Stimulated activated CD8-positive, alpha-beta memory T cell treated with anti-CD3 and anti-CD28 coated beads, Interleukin-4, amount 100 ng/mL, for 1 hour (primary cell): ENCODE measurements around the gene MYOZ1.
A peak's percentile ranks its signal among the peaks of the same experiment; 100 is the strongest.
"Not testable (repeated sequence)": the region's sequence is repeated elsewhere in the genome, so short reads cannot be mapped to it uniquely, and the experiment has no call there.

ENCODE experiments used
- DNase-seq, 2 donors: peaks; one replicate each; pipeline ENCODE4 v3.0.0-alpha.2; 2020; ENCODE audit warnings: low read depth in 2 of 2, low spot score in 1 of 2

Gene MYOZ1

DNA sequence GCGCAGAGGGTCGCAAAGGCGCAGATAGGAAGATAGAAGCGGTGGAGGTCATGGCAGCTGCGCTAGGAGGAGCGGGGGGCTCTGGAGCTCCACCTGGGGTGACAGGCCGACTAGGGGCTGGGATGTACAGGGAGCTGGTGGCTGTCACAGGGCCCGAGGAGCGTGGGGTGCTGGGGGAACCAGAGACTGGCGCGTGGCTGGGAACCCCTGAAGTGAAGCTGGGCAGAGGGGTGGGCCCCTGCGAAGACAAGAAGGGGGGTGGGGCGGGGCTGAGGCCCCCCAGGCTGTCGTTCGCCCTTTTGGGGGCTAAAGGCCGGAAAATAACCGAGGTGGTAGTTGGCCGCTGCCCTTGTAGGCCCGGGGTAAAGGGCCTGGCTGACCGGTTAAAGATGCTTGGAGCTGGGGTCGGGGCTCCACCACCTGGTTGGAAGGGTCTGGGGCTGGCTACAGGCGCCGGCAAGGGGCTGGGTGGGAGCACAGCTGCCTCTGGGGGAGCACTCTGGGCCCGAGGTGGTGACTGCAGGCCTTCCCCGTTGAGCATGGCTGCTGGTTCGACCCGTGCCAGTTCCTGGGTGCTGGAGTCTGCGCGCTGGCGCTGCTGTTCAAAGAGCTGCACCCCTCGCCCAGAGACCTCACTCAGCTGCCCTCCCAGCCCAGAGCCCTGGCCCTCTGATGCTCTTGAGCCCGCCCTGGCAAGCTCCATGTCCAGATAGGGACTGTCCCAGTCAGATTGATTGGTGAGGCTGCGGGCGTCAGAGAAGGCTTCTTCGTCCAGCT is 6.8 kb upstream of the MYOZ1 start:
- no peak for DNase-seq

DNA sequence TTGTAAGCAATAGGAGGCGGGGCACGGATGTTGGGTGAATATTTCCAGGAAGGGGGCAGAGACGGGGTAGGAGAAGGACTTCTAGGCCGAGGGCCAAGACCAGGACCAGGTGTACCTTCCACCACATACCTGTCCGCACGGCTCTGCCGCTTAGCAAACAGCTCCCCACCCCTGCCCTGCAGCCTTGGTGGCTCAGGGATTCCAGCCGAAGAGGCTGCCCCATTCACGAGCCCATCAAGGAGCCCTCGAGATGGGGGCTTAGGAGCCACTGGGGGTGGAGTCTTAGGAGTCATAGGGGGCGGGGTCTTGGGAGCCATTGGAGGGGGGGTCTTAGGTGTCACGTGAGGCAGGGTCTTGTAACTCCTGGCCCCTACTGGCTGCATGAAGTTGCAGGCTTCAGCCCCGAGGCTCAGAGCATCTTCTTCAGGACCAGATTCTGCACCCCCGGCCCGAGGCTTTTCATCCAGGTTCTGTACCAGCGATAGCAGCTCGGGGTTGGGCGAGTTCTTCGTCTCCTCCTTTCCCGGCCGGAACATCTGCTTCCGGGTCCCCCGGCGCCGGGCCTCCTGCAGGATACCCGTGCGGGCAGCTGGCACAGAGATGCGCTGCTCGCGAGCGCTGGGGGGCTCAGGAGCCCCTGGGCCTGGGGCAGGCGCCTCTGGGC is 6.1 kb upstream of the MYOZ1 start:
- DNase-seq, result no peak

DNA sequence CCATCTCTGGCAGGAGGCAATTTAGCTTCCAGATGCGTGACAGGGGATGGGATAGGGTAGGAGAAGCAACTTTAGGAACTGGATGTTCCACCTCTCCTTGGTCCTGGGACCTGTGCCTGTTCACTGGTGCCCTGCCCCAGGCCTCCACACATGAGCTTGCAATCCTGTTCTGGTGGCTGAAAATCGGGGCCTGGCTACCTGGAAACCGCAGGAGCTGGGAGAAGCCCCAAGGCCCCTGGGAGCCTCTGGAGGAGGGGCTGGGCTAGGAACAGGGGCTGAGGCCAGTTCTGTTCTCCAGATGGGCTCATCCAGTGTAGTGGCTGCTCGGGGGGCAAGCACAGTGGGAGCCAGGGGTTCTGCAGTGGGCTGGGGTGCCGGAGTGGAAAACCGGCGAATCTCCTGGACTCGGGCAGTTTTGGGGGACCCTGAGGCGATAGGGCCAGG is 5.3 kb upstream of the MYOZ1 start:
- no peak for DNase-seq

DNA sequence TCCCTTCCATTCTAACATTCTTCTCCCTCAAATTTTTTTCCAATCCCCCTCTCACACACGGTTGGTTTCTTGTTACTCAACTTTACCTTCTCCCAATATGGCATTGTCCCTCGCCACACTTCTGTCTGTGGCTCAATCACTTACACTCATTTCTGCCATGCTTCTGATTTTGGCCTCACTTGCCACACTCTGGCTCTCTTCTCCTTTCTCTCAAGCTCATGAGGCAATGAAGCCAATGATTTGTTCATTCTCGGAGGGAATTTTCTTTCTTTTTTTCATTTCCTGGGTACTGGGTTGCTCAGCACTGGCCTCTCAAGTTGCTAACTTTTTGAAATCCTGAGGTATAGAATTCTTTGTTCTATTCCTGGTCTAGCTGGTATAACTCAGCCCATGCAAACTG is 4.0 kb upstream of the MYOZ1 start:
- DNase-seq, result no peak

DNA sequence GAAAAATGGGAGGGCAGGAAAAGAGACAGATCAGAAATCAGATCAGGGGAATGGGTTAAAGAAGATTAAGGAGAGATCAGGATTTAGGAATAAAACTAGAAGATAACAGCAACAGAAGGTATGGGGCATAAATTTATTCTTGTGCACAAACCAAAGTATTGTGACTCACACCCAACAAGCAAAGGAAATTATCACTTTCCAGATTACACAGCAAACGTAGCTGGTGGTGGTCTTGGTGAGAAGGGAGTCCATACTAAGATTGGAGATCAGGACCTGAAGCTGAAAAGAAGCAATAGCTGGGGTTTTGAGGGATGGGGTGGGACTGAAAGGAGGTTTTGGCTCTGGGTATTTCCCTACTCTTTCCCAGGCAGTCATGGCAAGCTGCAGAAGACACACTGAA is 3.5 kb upstream of the MYOZ1 start:
- DNase-seq, result no peak

DNA sequence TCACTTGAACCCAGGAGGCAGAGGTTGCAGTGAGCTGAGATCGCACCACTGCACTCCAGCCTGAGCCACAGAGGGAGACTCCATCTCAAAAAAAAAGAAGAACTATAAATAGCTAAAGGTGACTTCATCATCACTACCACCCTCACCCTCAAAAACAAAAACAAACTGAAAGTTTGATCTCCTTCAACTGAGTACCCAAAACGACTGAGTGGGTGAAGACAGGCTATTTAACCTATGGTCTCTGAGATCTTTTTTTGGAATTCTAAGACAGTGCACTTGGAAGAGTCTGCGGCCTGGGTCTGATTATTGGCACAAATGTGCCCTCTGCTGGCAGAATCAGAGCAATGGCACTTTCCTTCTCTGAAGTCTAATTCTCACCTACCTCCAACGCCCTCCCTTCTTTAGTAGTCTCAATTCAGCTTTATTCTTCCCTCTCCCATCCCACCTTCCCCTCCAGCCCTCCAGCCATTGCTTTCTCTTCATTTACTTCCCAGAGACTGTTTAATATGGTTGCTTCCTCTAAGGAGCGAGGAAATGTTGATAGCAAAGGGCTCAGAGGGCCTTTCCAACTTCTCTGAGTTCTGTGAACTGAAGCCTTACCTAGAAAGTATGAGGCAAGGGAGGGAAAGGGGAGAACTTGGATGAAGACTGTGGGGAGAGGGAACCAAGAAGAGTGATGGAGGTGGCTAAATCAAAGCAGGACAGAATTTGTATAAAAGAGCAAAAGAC is 2.9 kb upstream of the MYOZ1 start:
- DNase-seq, result peak; percentile 16 to 20

DNA sequence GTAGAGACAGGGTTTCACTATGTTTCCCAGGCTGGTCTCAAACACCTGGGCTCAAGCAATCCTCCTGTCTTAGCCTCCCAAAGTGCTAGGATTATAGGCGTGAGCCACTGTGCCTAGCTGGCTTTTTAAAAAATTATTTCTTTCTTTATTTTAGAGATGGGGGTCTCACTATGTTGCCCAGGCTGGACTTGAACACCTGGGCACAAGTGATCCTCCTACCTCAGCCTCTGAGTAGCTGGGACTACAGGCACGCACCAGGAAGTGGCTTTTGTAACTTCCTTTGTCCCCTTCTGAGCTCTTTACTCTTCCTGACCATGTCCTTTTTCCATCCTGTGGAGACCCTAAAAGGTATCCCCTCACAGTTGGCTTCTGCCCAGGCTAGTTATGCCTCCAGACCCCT is 2.1 kb upstream of the MYOZ1 start:
- DNase-seq, result no peak

DNA sequence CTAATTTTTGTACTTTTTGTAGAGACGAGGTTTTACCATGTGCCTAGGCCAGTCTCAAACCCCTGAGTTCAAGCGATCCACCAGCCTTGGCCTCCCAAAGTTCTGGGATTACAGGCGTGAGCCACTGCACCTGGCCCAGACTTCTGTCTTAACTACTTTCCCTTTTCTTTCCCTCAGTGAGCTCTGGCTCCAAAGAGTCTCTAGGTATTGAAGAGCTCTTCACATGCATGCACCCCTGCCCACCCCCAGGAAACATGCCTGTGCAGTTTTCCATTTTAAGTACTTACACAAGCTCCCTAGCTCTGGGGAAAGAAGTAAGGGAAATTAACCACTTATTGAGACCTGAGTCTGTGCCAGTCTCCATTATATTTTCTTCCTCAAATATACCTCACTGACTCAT is 2.0 kb downstream of the MYOZ1 start:
- no peak for DNase-seq

DNA sequence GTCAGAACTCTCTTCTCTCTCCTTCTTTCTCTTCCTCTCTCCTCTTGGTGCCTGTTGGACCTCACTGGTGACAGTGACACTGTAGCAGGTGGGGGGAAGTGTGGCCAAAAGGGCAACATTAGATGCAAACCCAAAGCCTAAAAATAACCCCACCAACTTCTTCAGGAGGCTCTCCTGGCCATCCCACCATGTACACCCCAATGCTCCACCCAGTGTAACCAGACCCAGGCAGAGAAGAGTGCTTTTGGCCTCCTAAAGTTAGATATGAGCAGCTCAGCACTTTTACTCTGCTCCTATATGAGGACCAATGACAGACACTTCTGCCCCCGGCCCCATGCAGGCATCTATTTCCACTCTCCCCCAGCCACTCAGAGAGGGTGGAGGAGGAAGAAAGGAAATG is 5.5 kb downstream of the MYOZ1 start:
- no peak for DNase-seq

DNA sequence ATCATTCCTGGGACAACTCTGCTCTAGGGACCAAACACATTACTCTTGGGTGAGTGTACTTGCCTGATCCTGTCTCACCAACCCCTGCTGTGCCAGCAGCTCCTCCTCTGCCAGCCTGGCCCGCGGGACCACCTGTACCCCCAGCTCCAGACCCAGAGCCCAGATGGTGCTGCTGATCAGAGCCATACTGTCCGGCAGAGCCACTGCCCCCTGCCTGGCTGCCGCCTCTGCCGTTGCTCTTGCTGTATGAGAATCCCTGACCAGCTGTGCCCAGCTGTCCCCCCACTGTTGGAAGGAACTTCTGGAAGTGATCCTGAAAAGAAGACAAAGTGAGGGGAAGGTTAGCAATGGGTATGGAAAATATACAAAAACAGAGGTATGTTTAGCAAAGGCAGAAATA is 6.9 kb downstream of the MYOZ1 start:
- no peak for DNase-seq

DNA sequence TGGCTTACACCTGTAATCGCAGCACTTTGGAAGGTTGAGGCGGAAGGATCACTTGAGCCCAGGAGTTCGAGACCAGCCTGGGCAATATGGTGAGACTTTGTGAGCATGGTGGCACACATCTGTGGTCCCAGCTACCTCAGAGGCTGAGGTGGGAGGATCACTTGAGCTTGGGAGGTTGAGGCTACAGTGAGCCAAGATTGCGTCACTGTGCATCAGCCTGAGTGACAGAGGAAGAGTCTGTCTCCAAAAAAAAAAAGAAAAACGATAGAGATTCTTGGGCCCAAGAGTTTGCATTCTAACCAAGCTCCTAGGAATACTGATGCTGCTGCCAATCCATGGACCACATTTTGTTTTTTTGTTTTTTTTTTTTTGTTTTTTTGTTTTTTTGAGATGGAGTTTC is 12.1 kb downstream of the MYOZ1 start:
- DNase-seq, result no peak

DNA sequence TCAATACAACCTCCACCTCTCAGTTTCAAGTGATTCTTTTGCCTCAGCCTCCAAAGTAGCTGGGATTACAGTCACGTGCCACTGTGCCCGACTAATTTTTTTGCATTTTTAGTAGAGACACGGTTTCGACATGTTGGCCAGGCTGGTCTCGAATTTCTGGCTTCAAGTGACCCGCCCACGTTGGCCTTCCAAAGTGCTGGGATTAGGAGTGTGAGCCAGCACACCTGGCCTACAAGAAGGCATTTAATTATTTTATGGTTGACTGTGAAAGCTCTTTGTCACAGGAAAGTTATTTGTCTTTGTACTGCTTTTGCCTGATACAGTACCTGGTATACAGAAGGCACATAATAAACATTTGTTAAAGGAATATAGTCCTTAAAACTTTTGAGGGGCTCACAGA is 12.9 kb downstream of the MYOZ1 start:
- no peak for DNase-seq

DNA sequence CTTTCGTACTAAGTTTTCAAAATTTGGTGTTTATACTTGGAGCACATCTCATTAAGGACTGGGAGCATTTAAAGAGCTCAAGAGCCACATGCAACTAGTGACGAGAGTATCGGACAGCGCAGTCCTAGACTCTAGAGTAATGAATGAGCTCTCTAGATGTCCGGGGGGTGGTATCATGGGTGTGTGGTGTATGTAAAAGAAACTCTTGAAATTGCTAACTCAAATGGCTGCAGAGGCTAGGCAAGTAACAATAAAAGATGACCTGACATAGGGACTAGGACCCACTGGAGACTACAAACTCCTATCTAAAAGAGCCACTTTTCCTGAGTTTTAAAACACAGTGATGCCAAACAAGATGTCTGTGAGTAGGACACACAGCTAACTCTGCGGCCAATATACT is 14.0 kb downstream of the MYOZ1 start:
- no peak for DNase-seq

DNA sequence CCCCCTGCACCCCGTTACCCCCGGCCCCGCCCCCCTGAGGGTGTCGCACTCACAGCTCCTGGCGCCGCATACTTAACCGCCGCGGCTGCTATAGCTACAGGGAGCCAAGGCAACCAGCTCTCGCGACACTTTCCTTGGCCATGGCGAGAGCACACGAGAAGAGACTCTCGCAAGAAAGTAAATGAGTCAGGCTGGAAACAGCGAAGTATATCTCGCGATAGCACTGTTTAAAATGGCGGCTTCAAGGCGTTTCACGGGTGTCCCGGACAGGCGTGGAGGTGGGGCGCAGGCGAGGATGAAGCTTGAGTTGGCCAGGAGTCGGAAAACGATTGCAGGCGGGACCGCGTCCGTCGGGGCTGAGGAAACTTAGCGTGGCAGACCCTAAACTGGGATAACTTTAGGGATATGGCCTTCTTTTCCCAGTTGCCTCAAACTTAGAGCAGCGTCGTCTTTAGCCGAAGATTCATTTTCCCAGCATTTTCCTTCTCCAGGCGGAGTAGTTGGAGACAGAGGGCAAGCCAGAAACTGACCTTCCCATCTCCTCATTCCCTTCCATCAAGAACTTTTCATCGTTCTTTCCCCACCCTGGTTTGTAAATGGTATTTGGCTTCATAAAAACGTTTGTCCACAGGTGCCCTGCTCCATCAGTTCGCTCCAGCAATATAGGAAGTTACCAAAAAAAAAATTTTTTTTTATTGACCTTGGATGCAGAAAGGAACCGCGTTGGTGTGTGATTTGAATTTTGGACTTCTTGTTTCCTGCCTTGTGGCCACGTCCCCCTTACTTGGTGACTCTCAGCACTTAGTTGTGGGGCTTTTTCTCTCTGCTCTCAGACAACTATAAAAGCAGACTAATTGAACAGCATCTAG is 15.2 kb downstream of the MYOZ1 start:
- DNase-seq, result peak; percentile 85 to 91

DNA sequence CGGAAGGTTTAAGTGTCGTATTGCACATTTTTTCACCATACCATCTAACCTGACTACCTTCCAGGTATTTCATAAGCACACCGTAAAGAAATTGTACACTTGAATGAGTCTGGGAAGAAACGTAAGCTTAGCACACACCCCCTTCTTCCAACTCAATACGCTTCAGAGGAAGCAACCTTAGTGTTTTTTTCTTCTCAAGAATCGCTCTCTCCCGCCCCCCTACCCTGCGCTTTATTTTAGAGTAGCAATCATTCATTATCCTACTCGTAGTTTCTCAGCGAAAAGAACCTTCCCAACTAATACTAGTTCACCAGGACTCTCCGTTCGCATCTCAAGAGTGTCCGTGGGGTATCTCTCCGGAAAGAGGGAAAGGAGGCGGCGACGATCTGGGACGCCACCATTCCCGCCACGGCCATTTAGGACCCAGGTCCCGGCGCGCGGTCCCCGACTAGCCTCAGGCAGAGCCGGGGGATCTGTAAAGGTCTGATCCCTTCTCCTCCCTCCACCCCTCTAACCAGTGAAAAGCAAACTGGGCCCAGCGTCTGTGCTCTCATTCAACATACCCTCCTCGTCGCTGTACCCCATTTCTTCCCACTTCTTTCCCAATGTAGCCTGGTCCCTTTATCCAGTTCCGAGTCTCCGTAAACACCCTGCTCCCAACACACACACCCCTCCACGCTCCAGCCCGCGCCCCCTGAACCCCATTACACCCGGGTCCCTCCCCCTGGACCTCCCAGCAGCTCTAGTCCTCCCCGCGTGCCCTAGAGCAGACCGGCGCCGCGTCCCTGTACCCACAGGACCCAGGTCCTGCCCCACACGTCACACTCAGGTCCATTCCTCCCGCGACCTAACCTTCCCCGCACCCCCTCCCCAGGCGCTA is 16.0 kb downstream of the MYOZ1 start:
- no peak for DNase-seq

DNA sequence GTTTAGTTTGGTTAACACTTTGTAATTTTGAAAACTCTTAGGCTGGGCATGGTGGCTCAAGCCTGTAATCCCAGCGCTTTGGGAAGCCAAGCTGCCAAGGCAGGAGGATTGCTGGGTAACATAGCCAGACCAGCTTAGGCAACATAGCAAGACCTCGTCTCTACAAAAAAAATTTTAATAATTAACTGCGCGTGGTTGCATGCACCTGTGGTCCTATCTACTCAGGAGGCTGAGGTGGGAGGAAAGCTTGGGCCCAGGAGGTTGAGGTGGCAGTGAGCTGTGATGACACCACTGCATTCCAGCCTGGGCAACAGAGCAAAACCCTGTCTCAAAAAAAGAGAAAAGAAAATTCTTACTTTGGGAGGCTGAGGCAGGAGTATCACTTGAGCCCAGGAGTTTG is 18.2 kb downstream of the MYOZ1 start:
- DNase-seq, result no peak

DNA sequence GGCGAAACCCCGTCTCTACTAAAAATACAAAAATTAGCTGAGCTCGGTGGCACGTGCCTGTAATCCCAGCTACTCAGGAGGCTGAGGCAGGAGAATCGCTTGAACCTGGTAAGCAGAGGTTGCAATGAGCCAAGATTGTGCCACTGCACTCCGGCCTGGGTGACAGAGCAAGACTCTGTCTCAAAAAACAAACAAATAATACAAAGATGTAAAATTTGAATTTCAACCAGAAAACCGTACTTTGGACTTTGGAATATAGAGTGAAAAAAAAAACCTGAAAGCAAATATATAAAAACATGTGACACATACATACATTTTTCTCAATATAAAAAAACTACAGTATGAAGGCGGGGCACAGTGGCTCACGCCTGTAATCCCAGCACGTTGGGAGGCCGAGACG is 20.3 kb downstream of the MYOZ1 start:
- not testable (repeated sequence) for DNase-seq

DNA sequence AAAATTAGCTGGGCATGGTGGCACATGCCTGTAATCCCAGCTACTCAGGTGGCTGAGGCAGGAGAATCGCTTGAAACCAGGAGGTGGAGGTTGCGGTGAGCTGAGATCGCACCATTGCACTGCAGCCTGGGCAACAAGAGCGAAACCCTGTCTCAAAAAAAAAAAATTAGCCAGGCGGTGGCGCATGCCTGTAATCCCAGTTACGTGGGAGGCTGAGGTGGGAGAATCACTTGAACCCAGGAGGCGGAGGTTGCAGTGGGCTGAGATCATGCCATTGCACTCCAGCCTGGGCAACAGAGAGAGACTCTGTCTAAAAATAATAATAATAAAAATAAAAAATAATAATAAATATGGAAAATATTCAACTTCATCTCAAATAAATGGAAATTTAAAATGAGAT is 24.1 kb downstream of the MYOZ1 start:
- not testable (repeated sequence) for DNase-seq

DNA sequence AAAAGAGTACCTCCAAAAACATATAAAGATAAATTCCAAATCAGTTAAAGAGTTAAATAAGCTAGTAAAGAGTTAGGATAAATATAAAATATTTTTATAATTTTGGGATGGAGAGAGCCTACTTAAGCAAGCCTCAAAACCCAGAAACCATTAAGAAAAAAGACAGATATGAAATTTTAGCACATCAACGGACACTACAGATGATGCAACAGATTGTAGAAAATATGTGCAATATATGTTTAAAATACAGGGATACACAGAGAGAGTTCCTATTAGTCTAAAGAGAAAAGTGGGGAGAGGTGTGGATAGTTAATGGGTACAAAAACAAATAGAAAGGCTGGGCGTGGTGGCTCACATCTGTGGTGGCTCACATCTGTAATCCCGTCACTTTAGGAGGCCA is 26.6 kb downstream of the MYOZ1 start:
- no peak for DNase-seq

DNA sequence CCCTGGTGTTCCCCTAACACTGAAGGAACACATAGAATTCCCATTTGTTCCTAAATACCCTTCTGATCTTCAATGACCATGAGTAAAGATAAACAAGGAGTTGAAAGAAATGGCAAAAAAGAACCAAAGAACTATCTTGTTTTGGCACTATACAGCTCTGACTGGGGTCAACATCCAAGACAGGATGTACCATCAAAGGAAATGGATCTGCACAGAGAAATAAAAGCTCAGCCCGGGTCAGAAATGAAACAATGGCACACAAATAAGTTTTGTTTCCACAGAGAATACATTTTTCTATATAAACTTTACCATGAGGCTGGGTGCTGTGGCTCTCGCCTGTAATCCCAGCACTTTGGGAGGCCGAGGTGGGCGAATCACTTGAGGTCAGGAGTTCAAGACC is 32.2 kb downstream of the MYOZ1 start:
- DNase-seq, result no peak
